GM23248 (cell line): Measurements from ENCODE around the gene RWDD3. TPM values are rescaled to one million over a fixed set of nuclear protein-coding genes. Genes with fewer than 3 reads are reported as not detected.

Source experiments
- DNase-seq: peaks from one replicate; pipeline ENCODE4 v3.0.0-alpha.2; 2015
- H2AFZ ChIP-seq: fragments of 200-600 bp; sonication (generic); 2 replicates; pipeline ENCODE4 v1.6.1; 2016; ENCODE audit warnings: antibody characterized with exemption
- H3F3A ChIP-seq: fragments of 200-600 bp; sonication (generic); 2 replicates; pipeline ENCODE4 v1.6.1; 2016; ENCODE audit warnings: mild to moderate bottlenecking, antibody characterized with exemption, mixed run types; ENCODE audit not compliant: insufficient read depth
- H3K27ac ChIP-seq: fragments of 200-600 bp; sonication (generic); 2 replicates; pipeline ENCODE4 v1.5.1; 2016; ENCODE audit warnings: mild to moderate bottlenecking
- H3K27me3 ChIP-seq: fragments of 200-600 bp; sonication (generic); replicated peaks from 2 replicates; pipeline ENCODE4 v1.6.1; 2016; ENCODE audit warnings: mild to moderate bottlenecking; ENCODE audit not compliant: insufficient read depth
- H3K36me3 ChIP-seq: fragments of 200-600 bp; sonication (generic); 2 replicates; pipeline ENCODE4 v1.6.1; 2016; ENCODE audit warnings: low read depth, mild to moderate bottlenecking
- H3K4me1 ChIP-seq: fragments of 200-600 bp; sonication (generic); 2 replicates; pipeline ENCODE4 v1.6.1; 2016; ENCODE audit warnings: mild to moderate bottlenecking; ENCODE audit not compliant: insufficient read depth
- H3K4me2 ChIP-seq: fragments of 200-600 bp; sonication (generic); one replicate; pipeline ENCODE4 v1.6.1; 2016; ENCODE audit warnings: mild to moderate bottlenecking; ENCODE audit not compliant: unreplicated experiment
- H3K4me3 ChIP-seq: fragments of 200-600 bp; sonication (generic); 2 replicates; pipeline ENCODE4 v1.5.1; 2016; ENCODE audit warnings: mild to moderate bottlenecking
- H3K79me2 ChIP-seq: fragments of 200-600 bp; sonication (generic); 2 replicates; pipeline ENCODE4 v1.6.1; 2016; ENCODE audit warnings: mild to moderate bottlenecking; ENCODE audit not compliant: insufficient read depth
- H3K9ac ChIP-seq: fragments of 200-600 bp; sonication (generic); 2 replicates; pipeline ENCODE4 v1.6.1; 2016; ENCODE audit warnings: mild to moderate bottlenecking
- H3K9me2 ChIP-seq: fragments of 200-600 bp; sonication (generic); 2 replicates; pipeline ENCODE4 v1.6.1; 2016; ENCODE audit warnings: mixed run types, mild to moderate bottlenecking, moderate library complexity; ENCODE audit not compliant: insufficient read depth
- H3K9me3 ChIP-seq: fragments of 200-600 bp; sonication (generic); one replicate; pipeline ENCODE4 v1.6.1; 2017; ENCODE audit warnings: low read depth
- H4K20me1 ChIP-seq: fragments of 200-600 bp; sonication (generic); 2 replicates; pipeline ENCODE4 v1.6.0; 2016; ENCODE audit not compliant: insufficient read depth
- EZH2 ChIP-seq: fragments of 200-600 bp; sonication (generic); IDR thresholded peaks from 2 replicates; pipeline ENCODE4 v1.6.1; 2018; ENCODE audit warnings: antibody characterized with exemption, mild to moderate bottlenecking; ENCODE audit not compliant: insufficient read depth, poor library complexity, severe bottlenecking
- EZH2phosphoT487 ChIP-seq: fragments of 200-600 bp; sonication (generic); IDR thresholded peaks from 2 replicates; pipeline ENCODE4 v1.6.1; 2018; ENCODE audit warnings: antibody characterized with exemption, moderate library complexity, mild to moderate bottlenecking, low read depth; ENCODE audit not compliant: insufficient read depth
- WGBS, 2 experiments: methylation state at CpG; one replicate each; pipeline ENCODE4 v1.1.6; 2015 to 2017; ENCODE audit warnings: low lambda C conversion rate in 2 of 2, low coverage in 1 of 2; ENCODE audit errors: missing lambda C conversion rate in 2 of 2; 5-methylcytosine and 5-hydroxymethylcytosine counted together
- in situ Hi-C: fragments of 300-500 bp; cut with MboI; formaldehyde crosslinking; loops from 2 replicates; pipeline ENCODE4 v1.15.0; 2020
- polyA plus RNA-seq: library from polyadenylated mRNA; unstranded; fragments of >200 nt; fragmentation: Nextera tagmentation; extraction: Ambion mirVana; gene quantifications from 2 replicates; pipeline ENCODE4 v1.2.1, GENCODE V29; 2016
- total RNA-seq: library from RNA; depleted of rRNA; stranded (reverse); fragments of >200 nt; shearing (Covaris generic); gene quantifications from 2 replicates; pipeline ENCODE4 v1.2.3, GENCODE V29; 2014; rRNA removed

Gene RWDD3
- total and polyA plus RNA-seq, 2 experiments from 2014 or later: 13.6 to 25.5 TPM

GRCh38 chr1:95286479-95286878 lies 52.5 kb downstream of the RWDD3 start:
- no peaks in the 10 kb centered on the region for H3K36me3 ChIP-seq
- no peaks in the 10 kb centered on the region for H3K9me3 ChIP-seq
- no peaks in the 10 kb centered on the region for H3F3A ChIP-seq
- H3K27ac ChIP-seq: no peak overlapping the region
- TF ChIP-seq EZH2 (no peak), EZH2phosphoT487 (no peak)
- no peak overlapping the region for H3K4me2 ChIP-seq
- DNase-seq: no peak
- H3K4me1 ChIP-seq: no peaks in the 10 kb centered on the region
- no peaks in the 10 kb centered on the region; the same call in 1 of the 2 replicates for H4K20me1 ChIP-seq
- no peaks in the 10 kb centered on the region for H3K27me3 ChIP-seq
- 45 to 52% methylated on average over 5 of the region's 5 CpGs for WGBS, 2 experiments
- H3K9me2 ChIP-seq: no peaks in the 10 kb centered on the region
- H3K9ac ChIP-seq: no peak overlapping the region
- H3K4me3 ChIP-seq: no peak overlapping the region
- in situ Hi-C loops: no loop called here
- no peak overlapping the region for H2AFZ ChIP-seq
- no peaks in the 10 kb centered on the region for H3K79me2 ChIP-seq

GRCh38 chr1:95287081-95287480 lies 53.1 kb downstream of the RWDD3 start:
- Histone ChIP-seq H2AFZ (no peak overlapping the region), H4K20me1 (no peaks in the 10 kb centered on the region; the same call in 1 of the 2 replicates), H3K36me3 (no peaks in the 10 kb centered on the region), H3K4me2 (no peak overlapping the region), H3K9me3 (no peaks in the 10 kb centered on the region), H3F3A (no peaks in the 10 kb centered on the region), H3K27ac (no peak overlapping the region), H3K9ac (no peak overlapping the region), H3K27me3 (no peaks in the 10 kb centered on the region), H3K4me3 (no peak overlapping the region), H3K79me2 (no peaks in the 10 kb centered on the region), H3K9me2 (no peaks in the 10 kb centered on the region), H3K4me1 (no peaks in the 10 kb centered on the region)
- no peak for TF ChIP-seq EZH2phosphoT487
- no peak for TF ChIP-seq EZH2
- no peak for DNase-seq
- in situ Hi-C loops: no loop called here
- 39 to 47% methylated on average over 2 of the region's 2 CpGs for WGBS, 2 experiments

- Histone ChIP-seq H3K27ac (no peak overlapping the region), H3K9ac (no peak overlapping the region), H4K20me1 (no peaks in the 10 kb centered on the region; the same call in 1 of the 2 replicates), H3K4me3 (no peak overlapping the region), H3K4me2 (no peak overlapping the region), H3K27me3 (no peaks in the 10 kb centered on the region), H3K9me3 (no peaks in the 10 kb centered on the region), H2AFZ (no peak overlapping the region), H3F3A (no peaks in the 10 kb centered on the region), H3K79me2 (no peaks in the 10 kb centered on the region), H3K36me3 (no peaks in the 10 kb centered on the region), H3K4me1 (no peaks in the 10 kb centered on the region), H3K9me2 (no peaks in the 10 kb centered on the region)
- in situ Hi-C loops: no loop called here
- 54 to 69% methylated on average over 2 of the region's 2 CpGs for WGBS, 2 experiments
- TF ChIP-seq EZH2: no peak
- no peak for TF ChIP-seq EZH2phosphoT487
- no peak for DNase-seq
These were observed 53.8 kb downstream of the RWDD3 start for GRCh38 chr1:95287825-95288224.

Other genes starting within 250 kb of the RWDD3 start
- 1.8 and 13.0 TPM in 2 replicates for gene ALG14, start 161.3 kb upstream of the RWDD3 start, total RNA-seq
- 12.1 and 13.5 TPM in 2 replicates for gene ALG14, start 161.3 kb upstream of the RWDD3 start, polyA plus RNA-seq
- not detected in 2 replicates for gene TLCD4, start 116.9 kb upstream of the RWDD3 start, total RNA-seq
- 0.08 TPM in 1 of 2 replicates, not detected in the other for gene TLCD4, start 116.9 kb upstream of the RWDD3 start, polyA plus RNA-seq